GM10266 (cell line): Measurements from ENCODE around the gene CMTM5.

Experiments used
- DNase-seq: peaks from one replicate; pipeline ENCODE4 v3.0.0; 2012; ENCODE audit errors: extremely low spot score
- TF ChIP-seq, protein P1 (sequence below): IDR thresholded peaks from 2 replicates; pipeline ENCODE4 v1.5.1; 2012; ENCODE audit warnings: mild to moderate bottlenecking, low read depth; ENCODE audit not compliant: control insufficient read depth, insufficient read depth; ENCODE audit errors: missing control alignments

The CMTM5 gene

DNA sequence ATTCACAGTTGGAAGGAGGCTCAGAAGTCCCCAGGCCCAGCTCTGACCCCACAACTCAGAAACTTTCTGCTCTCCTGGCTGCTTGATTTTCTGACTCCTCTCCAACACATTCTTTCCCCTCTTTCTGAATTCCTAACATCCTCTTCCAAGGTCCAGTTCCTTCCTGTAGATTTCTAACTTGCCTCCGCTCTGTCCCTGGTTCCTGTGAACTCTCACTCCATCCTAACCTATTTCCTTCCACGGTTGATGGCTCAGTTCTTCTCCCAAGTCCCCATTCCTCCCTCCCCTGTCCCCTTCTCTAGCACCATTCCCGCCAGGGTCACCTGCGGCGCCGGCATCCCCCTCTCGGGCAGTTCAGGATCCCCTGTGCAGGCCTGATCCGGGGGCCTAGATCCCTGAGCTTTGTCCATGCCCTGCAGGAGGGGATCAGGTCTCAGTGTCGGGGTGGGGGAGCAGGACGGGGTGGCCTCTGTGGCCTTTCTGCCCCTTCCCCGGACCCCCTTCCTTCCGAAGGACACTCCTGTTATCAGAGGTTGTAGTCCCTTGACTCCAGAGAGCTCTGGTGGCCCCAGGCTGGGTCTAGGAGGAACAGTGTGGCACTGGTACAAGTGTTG lies 18.2 kb upstream of the CMTM5 start:
- DNase-seq: no peak
- TF ChIP-seq, protein P1, sequence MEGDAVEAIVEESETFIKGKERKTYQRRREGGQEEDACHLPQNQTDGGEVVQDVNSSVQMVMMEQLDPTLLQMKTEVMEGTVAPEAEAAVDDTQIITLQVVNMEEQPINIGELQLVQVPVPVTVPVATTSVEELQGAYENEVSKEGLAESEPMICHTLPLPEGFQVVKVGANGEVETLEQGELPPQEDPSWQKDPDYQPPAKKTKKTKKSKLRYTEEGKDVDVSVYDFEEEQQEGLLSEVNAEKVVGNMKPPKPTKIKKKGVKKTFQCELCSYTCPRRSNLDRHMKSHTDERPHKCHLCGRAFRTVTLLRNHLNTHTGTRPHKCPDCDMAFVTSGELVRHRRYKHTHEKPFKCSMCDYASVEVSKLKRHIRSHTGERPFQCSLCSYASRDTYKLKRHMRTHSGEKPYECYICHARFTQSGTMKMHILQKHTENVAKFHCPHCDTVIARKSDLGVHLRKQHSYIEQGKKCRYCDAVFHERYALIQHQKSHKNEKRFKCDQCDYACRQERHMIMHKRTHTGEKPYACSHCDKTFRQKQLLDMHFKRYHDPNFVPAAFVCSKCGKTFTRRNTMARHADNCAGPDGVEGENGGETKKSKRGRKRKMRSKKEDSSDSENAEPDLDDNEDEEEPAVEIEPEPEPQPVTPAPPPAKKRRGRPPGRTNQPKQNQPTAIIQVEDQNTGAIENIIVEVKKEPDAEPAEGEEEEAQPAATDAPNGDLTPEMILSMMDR: no peak

DNA sequence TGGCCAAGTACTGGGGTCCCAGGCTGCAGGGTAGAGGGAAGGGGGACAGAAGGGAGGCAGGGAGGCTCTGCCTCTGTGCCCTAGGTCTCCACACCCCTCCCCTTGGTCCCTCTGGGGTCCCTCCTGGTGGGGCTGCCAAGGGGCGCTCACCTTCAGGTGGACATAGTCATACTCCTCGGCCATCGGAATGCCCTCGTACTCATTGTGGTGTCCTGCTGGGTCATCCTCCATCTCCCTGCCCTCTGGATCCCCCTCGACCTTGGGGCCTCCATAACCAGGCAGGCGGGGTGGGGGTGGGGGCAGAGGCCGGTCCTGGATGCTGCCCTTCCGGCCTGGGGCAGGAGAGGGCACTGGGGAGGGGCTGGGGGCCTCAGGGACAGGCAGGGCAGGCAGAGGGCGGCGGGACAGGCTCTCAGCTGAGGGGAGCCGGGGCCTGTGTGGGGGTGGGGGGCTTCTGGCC lies 17.6 kb upstream of the CMTM5 start:
- no peak for DNase-seq
- TF ChIP-seq, protein P1: no peak

DNA sequence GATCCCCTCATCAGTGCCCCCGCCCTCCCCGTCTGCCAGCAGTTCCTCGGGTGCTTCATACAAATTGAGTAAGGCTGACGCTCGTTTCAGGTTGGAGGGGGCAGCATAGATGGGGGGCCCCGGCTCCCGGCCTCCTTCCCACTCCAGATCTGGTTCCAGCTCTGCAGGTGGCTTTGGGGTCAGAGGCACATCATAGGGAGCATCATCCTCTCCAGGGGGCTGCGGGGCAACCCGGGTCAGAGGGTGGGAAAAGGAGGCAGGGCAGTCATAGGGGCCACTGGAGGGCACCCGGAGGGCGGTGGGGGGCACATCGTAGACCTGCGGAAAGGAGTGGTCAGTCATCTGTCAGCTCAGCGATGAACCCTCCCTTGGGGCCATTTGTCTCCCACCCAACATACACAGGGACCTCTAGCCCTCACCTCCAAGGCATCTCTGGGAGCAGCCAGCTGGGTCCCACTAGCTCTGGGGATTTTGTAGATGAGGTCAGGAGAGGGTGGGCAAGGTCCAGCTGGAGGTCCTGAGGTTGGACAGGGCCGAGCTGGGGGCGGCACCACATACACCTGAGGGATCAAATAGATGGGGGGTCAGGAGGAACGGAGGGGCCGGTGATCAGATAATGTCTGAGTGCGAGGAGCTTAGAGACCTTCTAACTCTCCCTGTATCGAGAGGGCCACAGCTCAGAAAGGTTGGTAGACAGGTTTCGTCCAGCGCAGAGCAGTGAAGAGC lies 17.0 kb upstream of the CMTM5 start:
- TF ChIP-seq, protein P1: no peak
- DNase-seq: no peak

DNA sequence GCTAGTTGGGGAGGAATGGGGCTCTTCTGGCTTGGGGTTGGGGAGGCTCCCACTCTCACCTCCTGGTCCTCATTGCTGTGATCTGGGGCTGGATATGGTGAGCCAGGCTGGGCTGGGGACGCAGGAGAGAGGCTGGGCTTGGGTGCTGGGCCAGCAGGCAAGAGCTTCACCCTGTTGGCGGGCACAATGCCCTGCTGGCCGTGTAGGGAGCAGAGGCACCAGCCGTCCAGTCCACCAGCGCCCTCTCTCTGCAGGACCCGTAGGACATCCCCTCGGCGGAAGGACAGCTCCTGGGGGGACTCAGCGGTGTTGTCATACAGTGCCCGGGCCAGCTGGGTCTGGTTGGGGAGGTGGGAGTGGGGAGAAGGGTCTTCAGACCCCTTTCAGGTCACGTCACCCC lies 16.4 kb upstream of the CMTM5 start:
- DNase-seq: no peak
- TF ChIP-seq, protein P1: no peak

DNA sequence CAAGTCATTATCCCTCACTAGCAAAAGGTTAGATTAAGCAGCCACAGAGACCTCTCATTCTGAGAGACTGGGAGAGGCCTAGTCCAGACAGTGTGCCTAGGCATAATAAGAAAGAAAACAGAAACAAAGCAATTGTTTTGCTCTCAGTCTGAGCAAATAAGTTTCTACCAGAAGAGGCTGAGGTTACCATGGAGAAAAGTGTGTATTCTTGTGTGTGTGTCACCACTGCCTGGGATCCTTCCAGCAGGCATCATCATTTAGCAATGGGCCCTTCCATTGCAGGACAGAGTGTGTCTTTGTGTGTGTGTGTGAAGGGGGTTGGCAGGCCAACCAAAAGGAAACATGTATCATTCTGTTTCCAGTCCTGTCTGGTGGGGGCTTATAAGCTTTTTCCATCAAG lies 15.5 kb upstream of the CMTM5 start:
- no peak for DNase-seq
- TF ChIP-seq, protein P1: no peak

DNA sequence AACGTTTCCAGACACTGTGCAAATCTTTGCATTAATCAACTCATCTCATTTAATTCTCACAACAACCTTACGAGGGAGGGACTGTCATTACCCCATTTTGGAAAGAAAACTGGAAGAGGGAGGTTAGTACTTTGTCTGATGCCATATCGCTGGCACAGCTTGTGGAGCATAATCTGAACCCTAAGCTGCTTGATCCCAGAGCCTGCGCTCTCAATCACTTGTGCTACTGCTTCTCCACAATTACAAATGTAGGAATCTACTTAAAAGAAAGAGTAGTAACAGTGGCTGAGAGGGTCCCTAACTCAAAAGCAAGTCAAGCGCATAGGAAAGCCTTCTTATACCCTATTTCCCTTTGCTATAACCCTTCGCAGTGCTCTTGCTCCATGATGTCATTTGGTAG lies 15.1 kb upstream of the CMTM5 start:
- no peak for DNase-seq
- TF ChIP-seq, protein P1: no peak

DNA sequence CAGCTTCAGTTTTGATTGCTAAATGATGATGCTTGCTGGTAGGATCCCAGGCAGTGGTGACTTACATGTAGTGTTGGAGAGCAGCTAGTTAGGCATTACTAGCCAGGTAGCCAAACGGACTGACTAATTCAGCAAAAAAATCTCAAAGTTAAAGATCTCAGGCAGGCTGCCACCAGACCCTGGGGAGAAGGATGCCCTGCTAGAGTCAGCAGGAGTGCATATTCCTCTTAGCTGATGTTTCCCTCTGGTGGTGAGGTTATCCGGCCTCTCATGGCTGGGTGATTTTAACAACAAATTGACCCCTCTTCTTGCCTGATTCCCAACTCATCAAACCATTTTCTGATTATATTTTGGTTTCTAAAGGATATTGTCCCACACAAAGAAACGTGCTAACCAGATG lies 14.6 kb upstream of the CMTM5 start:
- DNase-seq: no peak
- TF ChIP-seq, protein P1: no peak
